Fibroblast of lung (primary cell): ENCODE results near the gene NAA15.

ENCODE experiments used
- EZH2 ChIP-seq: IDR thresholded peaks from 2 replicates; pipeline ENCODE4 v1.5.1; 2012; ENCODE audit warnings: low read length, control low read depth, mild to moderate bottlenecking; ENCODE audit errors: missing control alignments
- TF ChIP-seq, protein P1 (sequence below), 2 donors: IDR thresholded peaks in 1 of 2; conservative IDR thresholded peaks in 1 of 2; 1 replicate in 1 of 2; 2 replicates in 1 of 2; pipeline ENCODE4 v1.5.1; 2011 to 2012; ENCODE audit warnings: low read length in 2 of 2, control low read depth in 1 of 2, inconsistent platforms in 1 of 2, low read depth in 1 of 2, mild to moderate bottlenecking in 1 of 2

DNA sequence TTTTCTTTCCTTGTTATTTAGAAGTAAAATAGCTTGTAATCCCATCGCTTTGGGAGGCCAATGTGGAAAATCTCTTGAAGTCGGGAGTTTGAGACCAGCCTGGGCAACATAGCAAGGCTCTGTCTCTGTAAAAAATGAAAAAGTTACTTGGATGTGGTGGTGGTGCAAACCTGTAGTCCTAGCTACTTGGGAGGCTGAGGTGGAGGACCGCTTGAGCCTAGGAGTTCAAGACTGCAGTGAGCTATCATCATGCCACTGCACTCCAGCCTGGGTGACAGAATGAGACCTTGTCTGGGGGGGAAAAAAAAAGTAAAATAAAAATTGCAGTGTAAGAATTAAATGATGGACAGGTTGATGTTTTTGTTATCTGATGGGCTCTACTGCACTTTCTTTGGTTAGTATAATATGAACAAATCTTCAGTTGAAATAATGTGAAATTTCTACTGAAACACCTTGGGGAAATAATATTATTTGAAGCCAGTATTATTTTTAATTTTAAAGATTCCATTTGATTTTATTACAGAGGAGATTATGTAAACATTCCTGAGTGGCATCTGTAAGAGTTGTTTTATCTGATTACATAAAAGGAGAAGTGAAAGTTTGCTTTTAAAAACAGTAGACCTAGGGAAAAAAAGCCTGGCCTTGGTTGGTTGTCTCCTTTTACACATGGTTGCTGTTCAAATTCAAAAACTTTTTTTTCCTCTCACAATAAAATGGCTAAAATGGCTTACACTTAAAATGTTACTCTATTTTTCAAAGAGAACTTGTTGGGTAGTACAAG is 11.4 kb downstream of the NAA15 start:
- TF ChIP-seq, protein P1, sequence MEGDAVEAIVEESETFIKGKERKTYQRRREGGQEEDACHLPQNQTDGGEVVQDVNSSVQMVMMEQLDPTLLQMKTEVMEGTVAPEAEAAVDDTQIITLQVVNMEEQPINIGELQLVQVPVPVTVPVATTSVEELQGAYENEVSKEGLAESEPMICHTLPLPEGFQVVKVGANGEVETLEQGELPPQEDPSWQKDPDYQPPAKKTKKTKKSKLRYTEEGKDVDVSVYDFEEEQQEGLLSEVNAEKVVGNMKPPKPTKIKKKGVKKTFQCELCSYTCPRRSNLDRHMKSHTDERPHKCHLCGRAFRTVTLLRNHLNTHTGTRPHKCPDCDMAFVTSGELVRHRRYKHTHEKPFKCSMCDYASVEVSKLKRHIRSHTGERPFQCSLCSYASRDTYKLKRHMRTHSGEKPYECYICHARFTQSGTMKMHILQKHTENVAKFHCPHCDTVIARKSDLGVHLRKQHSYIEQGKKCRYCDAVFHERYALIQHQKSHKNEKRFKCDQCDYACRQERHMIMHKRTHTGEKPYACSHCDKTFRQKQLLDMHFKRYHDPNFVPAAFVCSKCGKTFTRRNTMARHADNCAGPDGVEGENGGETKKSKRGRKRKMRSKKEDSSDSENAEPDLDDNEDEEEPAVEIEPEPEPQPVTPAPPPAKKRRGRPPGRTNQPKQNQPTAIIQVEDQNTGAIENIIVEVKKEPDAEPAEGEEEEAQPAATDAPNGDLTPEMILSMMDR (conservative IDR thresholded peaks at IDR 0.05 in 1 of 2, IDR thresholded peaks at IDR 0.05 in 1 of 2; ENCODE audit: low read depth in 1 of 2, low read length in 2 of 2) = no peak
- TF ChIP-seq EZH2 = no peak
